ENCODE measurements around the gene CHD6.

- TF ChIP-seq EP300 (IDR thresholded peaks at IDR 0.05; ENCODE audit: borderline replicate concordance) (no peak), TAF1 (IDR thresholded peaks at IDR 0.05; ENCODE audit: low read depth) (no peak), USF1 (IDR thresholded peaks at IDR 0.05) (no peak), CEBPB (IDR thresholded peaks at IDR 0.05) (no peak), YY1 (IDR thresholded peaks at IDR 0.05; ENCODE audit: low read depth) (no peak), CREB1 (IDR thresholded peaks at IDR 0.05; ENCODE audit: low read depth) (no peak), ZBTB7A (IDR thresholded peaks at IDR 0.05; ENCODE audit: low read depth) (no peak), RAD21 (IDR thresholded peaks at IDR 0.05; ENCODE audit: low read depth) (no peak), EGR1 (IDR thresholded peaks at IDR 0.05) (no peak), TCF12 (IDR thresholded peaks at IDR 0.05; ENCODE audit: low read depth) (no peak)
- TF ChIP-seq, protein P1, sequence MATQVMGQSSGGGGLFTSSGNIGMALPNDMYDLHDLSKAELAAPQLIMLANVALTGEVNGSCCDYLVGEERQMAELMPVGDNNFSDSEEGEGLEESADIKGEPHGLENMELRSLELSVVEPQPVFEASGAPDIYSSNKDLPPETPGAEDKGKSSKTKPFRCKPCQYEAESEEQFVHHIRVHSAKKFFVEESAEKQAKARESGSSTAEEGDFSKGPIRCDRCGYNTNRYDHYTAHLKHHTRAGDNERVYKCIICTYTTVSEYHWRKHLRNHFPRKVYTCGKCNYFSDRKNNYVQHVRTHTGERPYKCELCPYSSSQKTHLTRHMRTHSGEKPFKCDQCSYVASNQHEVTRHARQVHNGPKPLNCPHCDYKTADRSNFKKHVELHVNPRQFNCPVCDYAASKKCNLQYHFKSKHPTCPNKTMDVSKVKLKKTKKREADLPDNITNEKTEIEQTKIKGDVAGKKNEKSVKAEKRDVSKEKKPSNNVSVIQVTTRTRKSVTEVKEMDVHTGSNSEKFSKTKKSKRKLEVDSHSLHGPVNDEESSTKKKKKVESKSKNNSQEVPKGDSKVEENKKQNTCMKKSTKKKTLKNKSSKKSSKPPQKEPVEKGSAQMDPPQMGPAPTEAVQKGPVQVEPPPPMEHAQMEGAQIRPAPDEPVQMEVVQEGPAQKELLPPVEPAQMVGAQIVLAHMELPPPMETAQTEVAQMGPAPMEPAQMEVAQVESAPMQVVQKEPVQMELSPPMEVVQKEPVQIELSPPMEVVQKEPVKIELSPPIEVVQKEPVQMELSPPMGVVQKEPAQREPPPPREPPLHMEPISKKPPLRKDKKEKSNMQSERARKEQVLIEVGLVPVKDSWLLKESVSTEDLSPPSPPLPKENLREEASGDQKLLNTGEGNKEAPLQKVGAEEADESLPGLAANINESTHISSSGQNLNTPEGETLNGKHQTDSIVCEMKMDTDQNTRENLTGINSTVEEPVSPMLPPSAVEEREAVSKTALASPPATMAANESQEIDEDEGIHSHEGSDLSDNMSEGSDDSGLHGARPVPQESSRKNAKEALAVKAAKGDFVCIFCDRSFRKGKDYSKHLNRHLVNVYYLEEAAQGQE (IDR thresholded peaks at IDR 0.05; ENCODE audit: low read depth): no peak
Observed at GRCh38 chr20:41413169-41413568, 205.0 kb downstream of the CHD6 start.

All from Ishikawa (cell line).